Measurements from ENCODE around the gene STN1.

The STN1 gene

DNA sequence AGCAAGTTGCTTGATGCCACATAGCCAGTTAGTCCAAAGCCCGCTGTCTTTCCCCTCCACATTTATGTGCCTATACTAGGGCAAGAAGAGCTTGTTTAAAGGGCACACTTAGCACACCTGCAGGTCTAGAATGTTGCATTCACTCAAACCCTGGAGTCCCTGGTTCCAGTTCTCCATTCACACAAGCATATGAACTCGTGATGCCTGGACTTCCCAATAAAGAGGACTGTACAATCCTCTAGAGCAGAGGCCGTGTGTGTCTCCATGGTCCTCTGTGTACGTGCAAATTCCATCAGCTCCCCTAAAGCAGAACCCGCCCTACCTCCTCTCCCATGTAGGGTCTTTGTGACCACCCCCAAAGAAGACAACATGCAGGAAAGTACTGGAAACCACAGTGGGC, 59.6 kb downstream of the STN1 start:
- no peak for DNase-seq

DNA sequence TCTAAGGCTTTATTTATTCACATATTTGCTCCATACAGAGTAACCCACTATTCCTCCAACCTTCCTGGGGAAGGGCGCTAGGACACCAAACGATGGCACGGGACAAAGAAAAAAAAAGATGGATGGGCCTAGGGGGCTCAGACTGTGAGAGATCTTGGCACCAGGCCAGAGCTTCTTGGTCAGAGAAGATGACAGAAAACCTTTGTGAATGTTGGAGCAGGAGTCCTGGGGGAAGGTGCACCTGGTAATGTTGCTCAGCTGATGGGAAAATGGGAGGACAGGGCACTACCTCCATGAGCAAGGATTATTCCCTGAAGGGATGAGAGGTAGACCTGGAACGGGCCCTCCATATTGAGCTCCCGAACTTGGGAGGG, 61.2 kb downstream of the STN1 start:
- DNase-seq: no peak

DNA sequence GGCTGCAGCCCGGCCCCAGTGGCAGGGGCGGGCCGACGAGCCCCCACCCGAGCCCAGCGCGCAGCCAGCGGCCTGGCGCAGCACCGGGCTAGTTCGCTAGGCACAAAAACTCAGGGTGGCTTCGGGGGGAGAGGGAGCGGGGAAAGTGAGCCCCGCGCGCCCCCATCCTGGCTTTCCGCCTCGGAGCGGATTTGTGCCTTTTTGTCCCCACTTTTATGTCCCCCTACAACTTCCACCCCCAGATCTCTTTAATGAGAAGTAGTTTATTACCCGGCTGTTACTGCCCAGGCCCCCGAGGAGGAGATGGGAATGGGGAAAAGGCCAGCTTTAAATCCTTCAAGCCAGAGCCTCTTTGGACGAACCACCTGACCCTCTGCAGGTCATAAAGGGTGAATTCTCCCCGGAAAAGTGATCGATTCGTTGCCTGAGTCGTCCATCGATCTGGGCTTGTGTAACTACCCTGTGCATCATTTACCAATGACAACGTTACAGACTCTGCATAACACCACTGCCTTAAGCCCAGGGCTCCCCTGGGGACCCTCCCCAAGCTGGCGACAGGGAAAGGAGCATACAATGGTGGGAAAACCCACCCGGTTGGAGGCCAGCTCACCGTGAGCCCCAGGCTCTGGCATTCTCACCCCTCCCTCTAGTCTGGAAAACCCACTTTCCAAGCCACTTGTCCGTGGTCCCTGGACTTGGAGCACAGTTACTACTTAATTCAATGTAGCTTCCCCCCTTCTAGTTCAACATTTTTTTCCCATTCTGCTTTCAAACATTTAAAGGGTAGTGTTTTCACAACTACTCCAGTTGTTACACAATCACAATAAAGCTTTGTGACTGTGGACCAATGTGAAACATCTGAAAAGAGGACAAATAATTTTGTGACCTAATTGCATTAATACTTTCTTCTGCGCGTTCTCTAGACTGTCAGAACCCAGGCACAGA, 61.9 kb downstream of the STN1 start:
- no peak for DNase-seq

DNA sequence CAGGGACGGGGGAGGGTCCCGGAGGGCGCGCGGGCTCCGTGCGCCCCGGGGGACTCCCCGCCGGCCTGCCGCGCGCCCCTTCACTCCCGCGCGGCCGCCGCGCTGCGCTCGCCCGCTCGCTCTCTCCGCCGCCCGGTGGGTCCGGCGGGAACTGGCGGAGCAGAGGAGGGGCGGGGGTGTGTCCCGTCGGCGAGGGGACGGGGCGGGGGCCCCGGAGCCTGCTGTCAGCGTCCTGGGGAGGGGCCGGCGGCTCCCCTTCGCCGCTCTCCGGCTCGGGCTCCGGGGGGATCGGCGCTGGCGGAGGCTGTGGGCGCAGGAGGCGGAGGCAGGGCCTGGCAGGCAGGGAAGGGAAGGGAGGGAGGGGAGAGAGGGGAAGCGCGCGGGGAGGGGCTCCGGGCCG, 62.6 kb downstream of the STN1 start, which contains the start of gene SH3PXD2A:
TSS of gene SH3PXD2A (minus strand) at position 153 of the 400 bp plus-strand sequence. CDS start 310 bp downstream, outside the sequence.
- DNase-seq: peak; percentile 52

DNA sequence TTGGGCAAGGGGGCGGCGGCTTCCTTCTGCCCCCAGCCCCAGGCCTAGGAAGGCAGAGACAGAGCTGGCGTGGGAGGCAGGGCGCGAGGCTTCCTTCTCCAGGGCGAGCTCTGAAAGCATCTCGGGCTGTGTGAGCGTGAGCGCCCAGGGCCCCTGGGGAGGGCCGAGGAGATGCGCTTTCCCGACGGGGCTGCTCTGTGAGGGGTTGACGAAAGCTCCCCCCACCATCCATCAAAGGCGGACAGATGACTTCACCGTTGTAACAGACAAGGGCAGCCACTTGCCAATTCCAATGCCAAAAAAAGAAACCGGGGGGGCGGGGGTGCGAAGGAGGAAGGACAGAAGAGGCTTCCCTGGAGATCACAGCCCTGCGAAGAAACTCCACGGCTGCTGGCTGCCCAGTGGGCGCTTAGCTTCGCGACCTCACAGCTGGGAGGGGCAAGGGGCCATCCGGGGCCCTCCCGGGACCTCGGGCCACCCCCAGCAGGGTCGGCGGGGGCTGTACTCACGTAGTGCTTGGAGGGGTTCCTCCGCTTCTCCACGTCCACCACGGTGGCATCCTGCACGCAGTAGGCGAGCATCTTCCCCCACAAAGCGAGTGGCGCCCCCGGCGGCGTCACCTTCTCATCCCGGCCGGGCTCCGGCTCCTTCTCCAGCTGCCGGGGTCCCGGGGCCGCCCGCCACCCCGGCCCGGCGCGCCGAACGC, 63.1 kb downstream of the STN1 start:
- no peak for DNase-seq

DNA sequence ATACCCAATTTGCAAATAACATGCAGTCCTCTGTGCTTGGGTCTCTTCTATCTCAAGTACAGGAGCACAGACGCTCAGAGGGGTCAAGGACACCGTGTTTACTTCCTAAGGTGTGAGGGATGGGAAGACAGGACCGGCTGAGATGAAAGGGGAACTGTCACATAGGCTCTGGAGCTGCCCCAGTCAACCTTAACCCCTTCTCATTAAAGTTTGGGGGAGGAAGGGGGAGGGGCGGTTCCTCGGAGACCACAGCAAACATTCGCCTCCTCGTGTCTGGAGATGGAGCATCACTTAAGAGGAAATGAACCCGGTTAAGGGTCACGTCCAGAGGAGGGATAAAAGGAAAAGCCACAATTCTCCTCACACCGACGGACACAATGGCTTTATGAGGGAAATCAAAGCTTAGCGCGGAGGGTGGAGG, 63.7 kb downstream of the STN1 start:
- DNase-seq: peak; percentile 26

DNA sequence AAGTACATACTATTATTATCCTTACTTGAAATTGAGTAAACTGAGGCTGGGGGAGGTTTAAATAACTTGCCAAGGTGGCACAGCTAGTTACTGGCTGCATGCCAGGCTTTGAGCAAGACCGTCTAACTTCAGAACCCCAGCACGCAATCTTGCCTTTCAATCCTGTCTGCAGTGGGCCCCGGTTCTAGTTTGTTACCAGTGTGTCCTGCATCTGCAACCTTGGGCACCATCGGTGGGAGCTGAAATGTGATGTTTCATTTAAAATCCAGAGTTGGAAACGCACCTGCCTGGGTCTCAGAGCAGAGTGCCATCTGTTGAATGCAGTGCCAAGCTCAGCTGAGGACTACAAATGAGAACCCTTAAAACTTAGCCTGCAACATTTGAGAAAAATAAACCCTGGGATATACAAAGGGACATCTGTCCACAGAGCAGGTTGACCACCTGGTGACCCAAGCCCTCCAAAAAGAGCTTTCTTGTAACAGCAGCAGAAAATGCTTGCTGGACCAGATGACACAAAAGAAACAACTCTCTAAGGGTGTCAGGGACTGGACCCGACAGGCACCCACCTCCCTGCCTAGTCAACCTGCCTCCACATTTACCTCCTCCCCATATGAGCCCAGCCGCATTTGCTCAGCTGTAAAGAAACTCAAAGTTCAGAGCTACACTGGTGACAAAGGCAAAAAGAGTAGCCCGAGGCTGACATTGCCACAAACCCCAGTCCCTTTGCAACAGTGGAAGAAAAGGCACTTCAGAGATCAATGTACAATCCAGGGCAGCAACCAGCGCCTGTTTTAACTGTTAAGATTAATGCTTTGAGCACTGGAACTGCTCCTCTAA, 64.3 kb downstream of the STN1 start:
- DNase-seq: no peak

DNA sequence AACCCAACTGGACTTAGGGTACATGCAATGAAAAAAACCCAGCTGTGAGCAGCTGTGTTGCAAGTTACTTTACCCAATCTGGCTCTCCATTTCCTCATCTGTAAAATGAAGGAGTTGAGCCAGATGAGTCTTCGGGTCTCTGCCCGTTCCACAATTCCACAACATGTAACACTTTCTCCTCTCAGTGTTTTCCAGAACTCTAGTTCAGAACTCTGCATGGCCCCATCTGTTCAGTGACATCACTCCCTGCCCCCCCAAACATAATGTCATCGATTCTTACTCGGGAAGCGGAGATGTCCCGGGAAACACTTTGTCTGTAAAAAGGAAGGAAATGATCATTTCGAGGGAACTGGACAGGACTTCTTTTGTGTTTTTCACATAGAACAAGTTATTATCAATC, 65.1 kb downstream of the STN1 start:
- DNase-seq: no peak

DNA sequence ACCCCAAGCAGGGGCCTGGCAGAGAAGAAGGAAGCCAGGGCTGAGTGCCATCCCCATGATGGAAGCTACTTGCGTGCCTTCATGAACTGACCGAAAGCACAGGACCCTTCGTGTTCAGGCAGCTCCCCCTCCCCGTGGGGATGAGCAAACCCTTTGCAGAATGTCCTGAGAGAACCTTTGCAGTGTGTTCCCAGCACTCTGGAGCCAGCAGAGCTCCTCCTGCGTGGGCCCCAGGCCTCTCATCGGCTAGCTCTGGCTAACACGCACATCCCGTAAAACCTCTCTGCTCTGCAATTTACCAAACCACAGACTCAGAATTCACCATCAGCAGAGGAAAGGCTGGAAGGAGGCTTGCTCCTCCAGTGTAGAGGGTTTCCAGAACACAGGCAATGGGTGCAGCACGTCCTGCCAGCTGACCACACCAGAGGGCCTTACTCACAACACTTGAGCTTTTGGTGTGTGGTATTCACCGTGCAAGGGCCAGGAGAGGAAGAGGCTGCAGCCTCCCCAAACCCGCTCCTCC, 65.7 kb downstream of the STN1 start:
- DNase-seq: no peak

DNA sequence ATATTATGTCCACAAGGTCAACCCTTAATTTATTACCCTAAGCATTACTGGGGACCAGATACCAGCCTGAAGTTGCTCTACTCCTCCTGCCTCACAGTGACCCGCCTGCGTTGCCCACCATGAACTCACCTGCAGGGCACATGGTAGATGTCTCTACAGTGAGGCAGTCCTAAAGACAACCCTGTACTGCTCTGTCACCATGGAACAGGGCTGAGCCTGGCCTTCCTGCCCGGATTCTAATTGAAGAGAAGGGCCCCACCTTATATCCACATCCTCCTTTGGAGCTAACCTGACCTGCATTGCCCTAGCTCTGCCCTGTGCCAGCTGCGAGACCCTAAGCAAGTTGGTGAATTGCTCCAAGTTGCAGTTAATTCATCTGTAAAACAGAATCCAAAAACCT, 66.7 kb downstream of the STN1 start:
- DNase-seq: no peak

DNA sequence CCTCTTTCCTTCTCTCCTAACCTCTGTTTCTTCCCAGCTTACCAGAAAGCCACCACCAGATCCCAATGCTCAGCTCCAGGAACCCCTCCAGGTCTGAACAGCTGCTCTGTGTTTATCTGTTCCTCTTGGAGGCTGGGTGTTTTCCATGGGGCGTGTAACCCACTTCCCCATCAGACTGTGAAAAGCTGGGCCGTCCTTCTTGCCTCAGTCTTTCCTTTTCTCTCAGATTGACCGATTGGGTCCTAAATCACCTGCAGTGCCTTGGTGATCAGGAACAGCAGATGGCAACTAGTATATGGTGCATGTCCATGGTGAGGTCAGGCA, 67.5 kb downstream of the STN1 start:
- DNase-seq: no peak

DNA sequence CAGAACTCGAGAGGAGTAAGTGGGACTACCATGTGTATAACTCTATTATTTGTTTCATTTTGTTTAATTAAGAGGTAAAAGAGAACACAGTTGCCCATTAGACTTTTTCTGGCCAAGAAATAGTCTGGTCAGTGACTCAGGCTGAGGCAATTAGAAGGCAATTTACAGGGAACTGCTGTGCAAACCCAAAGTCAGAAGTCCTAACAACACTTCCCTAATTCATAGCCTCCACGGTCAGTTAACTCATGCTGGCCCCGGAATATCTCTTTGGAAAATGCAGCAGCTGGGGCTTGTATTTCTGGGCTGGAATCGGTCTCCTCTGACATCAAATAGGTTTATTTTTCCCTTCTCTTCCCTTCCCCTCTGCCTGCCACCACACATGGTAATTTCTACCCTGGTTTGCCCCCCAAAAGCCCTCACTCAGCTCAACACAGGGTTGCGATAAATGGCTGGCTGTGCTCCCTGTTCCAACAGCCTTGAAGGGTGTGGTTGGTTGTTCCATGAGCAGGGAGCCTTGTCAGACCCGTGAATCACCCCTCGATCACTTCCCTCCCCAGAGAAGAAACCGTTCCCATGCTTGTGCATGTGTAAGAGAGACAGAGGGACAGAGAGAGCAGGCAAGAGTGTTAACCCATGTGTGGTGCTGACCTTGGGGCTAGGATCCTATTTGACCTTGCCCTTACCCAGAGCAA, 68.0 kb downstream of the STN1 start:
- no peak for DNase-seq

DNA sequence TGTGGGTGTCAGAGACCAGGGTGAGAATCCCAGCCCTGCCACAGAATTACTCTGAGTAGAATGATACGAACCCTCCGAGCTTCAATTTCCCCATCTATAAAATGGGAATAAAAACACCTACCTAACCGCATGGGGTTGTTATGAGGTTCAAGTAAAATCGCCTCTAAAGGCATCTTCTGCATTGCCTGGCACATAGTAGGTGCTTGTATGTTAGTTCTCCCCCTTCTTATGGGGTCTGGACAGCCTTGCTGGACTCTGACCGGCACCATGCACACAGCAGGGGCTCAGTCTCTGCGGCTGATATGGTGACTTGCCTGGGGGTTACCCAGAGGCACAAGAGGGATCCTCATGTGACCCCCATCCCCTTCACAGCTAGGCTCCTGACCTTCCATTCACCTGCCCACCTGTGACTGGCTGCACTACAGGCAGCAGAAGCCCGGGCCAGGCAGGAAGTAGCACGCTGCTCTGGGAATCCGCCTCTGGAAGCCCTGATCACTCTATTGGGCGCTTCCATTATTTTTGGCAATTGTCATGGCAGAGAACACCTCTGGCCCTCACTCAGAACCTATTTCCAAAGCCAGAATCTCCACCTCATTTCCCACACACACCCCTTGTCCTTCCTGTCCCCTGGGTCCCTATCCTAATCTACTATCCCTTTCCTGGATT, 68.6 kb downstream of the STN1 start:
- no peak for DNase-seq

DNA sequence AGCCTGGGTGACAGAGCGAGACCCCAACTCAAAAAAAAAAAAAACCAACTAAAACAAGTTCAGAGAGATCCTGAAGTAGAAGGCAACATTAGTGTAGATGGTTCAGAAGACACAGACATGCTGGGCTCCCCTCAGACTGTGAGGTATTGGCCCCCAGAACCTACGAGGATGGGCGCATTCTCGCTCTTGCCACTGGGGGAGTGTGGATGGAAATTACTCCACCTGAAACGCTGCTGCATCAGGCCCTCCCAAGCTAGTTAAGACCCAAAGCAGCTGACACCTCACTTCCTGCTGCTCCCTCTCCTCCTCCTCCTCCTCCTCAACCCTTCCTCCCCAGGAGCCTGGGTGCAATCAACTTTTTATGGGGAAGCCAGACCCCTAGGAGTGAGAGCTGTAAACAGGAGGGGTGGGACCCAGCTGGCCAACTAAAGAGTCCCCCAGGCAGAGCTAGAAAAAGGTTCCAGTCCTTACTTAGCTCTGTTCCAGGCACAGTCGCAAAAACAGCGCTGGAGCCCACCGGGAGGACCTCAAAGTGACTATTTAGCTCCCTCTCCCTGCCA, 70.0 kb downstream of the STN1 start:
- peak; percentile 11 for DNase-seq

DNA sequence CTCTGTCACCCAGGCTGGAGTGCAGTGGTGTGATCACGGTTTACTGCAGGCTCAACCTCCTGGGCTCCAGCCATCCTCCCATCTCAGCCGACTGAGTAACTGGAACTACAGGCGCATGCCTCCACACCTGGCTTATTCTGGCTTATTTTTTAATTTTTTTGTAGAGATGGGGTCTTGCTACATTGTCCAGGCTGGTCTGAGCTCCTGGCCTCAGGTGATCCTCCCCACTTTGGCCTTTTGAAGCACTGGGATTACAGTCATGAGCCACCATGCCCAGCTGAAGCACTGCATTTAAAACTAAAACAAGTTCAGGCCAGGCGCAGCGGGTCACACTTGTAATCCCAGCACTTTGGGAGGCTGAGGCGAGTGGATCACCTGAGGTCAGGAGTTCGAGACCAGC, 70.6 kb downstream of the STN1 start:
- no peak for DNase-seq

DNA sequence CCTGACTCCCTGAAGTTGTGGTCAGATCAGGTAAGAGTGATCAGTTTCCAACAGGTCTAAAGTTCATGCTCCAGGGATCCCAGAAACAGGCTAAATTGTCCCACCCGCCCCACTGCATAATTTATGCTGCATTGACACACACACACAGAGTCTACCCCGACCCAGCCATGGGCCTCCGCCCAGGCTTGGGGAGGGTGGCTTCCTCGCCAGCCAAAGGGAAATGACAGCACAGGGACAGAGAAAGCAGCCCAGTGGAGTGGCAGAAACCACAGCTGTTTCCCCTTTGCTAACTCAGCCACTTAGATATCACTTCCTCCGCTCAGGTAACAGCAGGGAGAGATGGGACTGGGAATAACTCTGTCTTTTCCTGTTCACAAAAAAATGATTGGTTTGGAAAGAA, 72.0 kb downstream of the STN1 start:
- peak; percentile 42 for DNase-seq

DNA sequence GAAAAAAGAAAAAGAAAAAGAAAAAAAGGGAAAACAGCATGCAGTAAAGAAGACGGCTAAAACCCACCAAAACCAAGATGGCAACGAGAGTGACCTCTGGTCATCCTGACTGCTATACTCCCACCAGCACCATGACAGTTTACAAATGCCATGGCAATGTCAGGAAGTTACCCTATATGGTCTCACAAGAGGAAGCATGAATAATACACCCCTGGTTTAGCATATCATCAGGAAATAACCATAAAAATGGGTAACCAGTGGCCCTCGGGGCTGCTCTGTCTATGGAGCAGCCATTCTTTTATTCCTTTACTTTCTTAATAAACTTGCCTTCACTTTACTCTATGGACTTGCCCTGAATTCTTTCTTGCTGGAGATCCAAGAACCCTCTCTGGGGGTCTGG, 72.6 kb downstream of the STN1 start:
- DNase-seq: peak; percentile 44

DNA sequence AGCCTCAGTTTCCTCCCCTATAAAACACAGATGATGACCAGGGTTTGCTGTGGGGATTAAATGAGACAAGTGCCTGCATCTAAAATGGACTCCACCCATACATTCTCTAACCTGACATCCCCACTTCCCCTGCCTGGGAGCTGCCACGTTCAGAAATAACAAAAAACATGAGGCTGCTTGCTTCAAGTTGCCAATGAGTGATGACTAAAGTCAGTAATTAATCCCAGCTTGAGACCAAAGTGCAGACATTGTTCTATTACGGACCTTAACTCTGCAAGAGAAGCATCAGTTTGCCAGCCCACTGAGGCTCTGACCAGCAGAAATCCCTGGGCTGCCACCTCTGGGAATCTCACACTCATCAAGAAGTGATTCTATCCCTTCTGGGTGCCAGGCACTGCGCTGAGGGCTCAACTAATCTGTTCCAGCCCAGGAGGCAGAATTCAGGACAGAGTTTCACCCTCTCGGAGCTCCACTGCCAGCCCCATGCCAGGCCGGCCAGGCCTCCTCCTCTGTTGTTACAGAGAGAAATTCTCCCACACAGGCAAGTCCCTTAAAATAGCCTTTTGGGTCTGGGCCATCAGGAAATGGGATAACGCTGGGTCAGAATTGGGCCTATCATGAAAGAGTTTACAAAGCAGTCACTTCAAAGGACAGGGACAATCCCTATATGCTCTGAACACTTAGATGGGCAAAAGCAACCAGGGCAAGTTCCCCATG, 74.0 kb downstream of the STN1 start:
- no peak for DNase-seq

DNA sequence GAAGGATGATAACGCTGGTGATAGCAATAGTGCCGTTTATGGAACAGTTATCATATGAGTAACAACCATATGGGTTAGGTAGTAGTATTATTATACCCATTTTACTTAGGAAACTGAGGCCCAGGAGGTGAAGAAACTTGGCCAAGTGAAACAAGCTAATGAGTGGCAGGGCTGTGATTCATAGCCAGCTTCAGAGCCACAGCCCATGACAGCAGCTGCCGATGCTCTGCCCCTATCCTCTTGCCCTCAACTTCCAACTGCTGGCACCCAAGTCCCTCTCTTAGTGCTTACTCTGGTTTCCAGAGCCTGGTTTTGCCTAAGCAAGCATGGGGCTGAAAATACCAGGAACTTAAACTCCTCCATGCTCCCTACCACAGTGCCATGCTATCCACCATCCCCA, 74.9 kb downstream of the STN1 start:
- no peak for DNase-seq

DNA sequence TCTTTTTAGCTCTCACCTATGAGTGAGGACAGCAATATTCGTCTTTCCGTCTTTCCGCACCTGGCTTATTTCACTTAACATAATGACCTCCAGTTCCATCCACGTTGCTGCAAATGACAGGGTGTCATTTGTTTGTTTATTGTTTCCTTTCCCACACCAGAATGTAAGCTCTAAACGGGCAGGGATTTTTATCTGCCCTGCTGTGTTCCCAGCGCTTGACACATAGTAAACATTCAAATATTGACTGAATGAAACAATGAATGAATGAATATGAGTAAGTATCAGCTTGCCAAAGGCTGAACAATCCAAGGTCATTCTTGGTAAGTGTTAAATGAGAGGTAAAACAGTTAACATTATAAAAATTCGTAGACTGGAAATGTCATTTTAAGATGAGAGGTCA, 75.4 kb downstream of the STN1 start:
- DNase-seq: no peak

DNA sequence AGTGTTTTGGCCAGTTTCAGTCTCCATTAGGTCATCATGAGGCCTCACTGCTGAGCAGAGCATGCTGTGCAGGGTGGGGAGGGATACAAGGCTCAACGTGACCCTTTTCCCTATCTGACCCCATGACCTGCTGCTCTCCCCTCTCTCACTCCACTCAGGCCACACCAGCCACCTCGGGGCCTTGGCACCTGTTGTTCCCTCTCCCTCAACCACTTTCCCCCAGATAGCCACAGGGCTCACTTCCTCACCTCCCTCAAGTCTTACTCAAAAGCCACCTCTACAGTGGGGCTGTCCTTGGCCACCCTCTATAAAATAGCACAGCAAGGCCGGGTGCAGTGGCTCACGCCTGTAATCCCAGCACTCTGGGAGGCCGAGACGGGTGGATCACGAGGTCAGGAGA, 76.5 kb downstream of the STN1 start:
- no peak for DNase-seq
